Astrocyte of the hippocampus (primary cell): Measurements from ENCODE around the gene ADD3.
A peak's percentile ranks its signal among the peaks of the same experiment; 100 is the strongest.

Experiments used
- DNase-seq: peaks from one replicate; pipeline ENCODE4 v3.0.0; 2011; ENCODE audit warnings: low read depth, low spot score

ADD3 gene

GRCh38 chr10:110002801-110003523 is 4.8 kb upstream of the ADD3 start:
- DNase-seq: peak; percentile 50

- peak; percentile 36 for DNase-seq
Measured at GRCh38 chr10:110003524-110003885, 4.3 kb upstream of the ADD3 start.

GRCh38 chr10:110005719-110006118 is 2.1 kb upstream of the ADD3 start:
- peak; percentile 60 for DNase-seq

- DNase-seq: peak; percentile 51
Measured at GRCh38 chr10:110006358-110007160, 1.2 kb upstream of the ADD3 start.

- no peak for DNase-seq
Measured at GRCh38 chr10:110007161-110007700, 553 bp upstream of the ADD3 start.

- peak; percentile 39 for DNase-seq
Measured at GRCh38 chr10:110008518-110009339, 945 bp downstream of the ADD3 start.

- no peak for DNase-seq
Measured at GRCh38 chr10:110009736-110010475, 2.1 kb downstream of the ADD3 start.

GRCh38 chr10:110010486-110011378 is 2.9 kb downstream of the ADD3 start:
- no peak for DNase-seq

- no peak for DNase-seq
Measured at GRCh38 chr10:110011681-110012080, 3.9 kb downstream of the ADD3 start.

- no peak for DNase-seq
Measured at GRCh38 chr10:110013630-110014293, 6.0 kb downstream of the ADD3 start.

GRCh38 chr10:110016039-110016438 is 8.3 kb downstream of the ADD3 start:
- peak; percentile 61 for DNase-seq

GRCh38 chr10:110017052-110017451 is 9.3 kb downstream of the ADD3 start:
- DNase-seq: no peak

- DNase-seq: no peak
Measured at GRCh38 chr10:110017907-110018306, 10.1 kb downstream of the ADD3 start.

- DNase-seq: no peak
Measured at GRCh38 chr10:110020265-110020664, 12.5 kb downstream of the ADD3 start.

GRCh38 chr10:110022716-110023504 is 15.1 kb downstream of the ADD3 start:
- no peak for DNase-seq

GRCh38 chr10:110023785-110024465 is 16.1 kb downstream of the ADD3 start:
- no peak for DNase-seq

GRCh38 chr10:110029450-110029849 is 21.7 kb downstream of the ADD3 start:
- DNase-seq: no peak
